ENCODE data around the gene SPTAN1.
"Not testable (repeated sequence)": the region's sequence is repeated elsewhere in the genome, so short reads cannot be mapped to it uniquely, and the experiment has no call there.

SPTAN1 gene

DNA sequence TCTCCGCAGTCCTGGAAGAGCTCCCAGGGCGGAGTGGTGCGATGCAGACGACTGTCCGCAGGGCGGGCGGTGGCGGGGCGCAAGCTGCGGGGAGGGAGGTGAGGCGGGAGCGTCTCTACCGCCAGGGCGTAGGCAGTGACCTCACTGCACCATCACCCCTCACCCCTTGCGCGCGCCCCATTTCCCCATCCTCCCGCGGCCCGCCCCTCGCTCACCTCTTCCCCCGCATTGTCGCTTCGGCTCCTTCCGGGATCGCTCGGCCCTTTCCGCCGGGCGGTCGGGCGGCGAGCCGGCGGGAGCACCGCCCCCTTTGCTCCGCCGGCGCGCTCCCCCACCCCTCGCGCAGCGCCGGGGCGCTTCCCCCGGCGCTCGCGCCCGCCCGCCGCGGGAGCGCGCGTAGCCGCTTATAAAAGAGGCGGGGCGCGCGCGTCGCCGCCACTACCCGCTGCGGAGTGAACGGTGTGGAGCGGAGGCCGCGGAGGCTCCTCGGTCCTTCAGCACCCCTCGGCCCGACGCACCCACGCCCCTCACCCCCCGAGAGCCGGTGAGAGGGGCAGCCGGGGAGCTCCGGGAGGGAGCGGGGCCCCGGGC is at the start of gene SPTAN1:
TSS of gene SPTAN1 (plus strand) at position 435 of the 591 bp plus-strand sequence. CDS start 14,154 bp downstream, outside the sequence.
- DNase-seq (ENCODE audit: low spot score): peak; percentile 88

DNA sequence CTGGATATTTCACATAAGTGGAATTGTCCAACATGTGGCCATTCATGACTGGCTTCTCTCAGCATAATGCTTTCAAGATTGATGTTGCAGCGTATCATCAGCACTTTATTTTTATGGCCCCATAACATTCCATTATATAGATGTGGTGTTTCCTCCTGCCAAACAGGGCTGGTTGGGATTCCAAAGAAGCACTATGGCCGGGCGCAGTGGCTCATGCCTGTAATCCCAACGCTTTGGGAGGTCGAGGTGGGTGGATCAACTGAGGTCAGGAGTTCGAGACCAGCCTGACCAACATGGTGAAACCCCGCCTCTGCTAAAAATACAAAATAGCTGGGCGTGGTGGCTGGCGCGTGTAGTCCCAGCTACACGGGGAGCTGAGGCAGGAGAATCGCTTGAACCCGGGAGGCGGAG is 49.0 kb upstream of the SPTAN1 start:
- not testable (repeated sequence) for DNase-seq (ENCODE audit: low spot score)

DNA sequence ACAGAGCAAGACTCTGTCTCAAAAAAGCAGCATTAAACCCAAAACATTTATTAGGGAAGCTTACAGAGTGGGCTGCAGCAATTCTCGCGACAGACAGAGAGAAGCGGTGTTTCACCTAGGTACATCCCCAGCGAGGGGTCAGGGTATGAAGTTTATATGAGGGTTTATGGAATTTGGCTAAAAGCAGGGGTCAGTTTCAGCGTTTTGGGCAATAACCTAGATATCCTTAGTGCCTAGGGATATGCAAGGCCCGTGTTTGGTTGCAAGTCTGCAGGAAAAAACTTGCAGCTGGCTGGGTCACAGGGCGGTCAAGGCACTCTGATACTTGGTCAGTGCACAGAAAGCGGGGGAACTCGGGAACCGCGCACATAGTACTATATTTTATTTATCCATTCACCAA is 48.5 kb upstream of the SPTAN1 start:
- DNase-seq (ENCODE audit: low spot score): peak; percentile 21

DNA sequence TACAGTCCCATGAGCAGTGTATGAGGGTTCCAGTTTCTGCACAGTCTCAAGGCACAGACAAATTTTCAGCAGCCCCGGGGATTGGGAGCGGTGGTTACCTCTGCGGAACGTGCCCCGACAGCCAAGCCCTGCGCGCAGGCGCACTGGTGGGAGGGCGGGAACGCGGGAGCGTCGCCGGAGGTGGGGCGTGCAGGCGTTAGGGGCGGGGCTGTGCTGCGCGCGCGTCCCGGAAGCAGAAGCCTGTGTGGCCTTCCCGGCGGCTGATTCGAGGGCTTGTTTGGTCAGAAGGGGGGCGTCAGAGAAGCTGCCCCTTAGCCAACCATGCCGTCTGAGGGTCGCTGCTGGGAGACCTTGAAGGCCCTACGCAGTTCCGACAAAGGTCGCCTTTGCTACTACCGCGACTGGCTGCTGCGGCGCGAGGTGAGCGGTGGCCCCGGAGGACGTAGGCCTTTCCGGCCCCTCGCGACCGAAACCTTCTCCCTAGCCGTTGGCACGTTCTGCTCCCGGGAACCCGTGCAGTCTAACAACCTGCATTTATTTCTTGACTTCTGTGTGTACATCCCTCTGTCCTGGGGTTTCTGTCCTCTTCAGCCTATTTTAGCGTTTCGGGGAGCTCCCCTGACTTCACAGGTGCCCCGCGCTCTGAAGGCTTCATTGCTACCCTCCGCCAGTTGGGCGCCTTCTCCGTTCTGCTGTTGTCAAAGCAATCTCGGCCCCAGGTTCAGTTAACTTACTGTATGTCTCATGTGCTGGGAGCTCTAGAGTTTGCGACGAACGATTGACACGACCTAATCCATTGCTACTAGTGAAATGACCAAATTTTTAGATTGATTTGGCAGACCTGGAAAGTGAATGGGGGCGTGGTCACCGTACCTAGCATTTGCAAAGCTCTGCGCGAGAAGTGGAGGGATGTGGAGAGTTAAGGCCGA is 47.6 kb upstream of the SPTAN1 start, which contains the start of gene GLE1:
TSS of gene GLE1 (plus strand) at position 235 of the 929 bp plus-strand sequence. CDS start at position 322, 87 bp downstream.
- DNase-seq (ENCODE audit: low spot score): peak; percentile 88

DNA sequence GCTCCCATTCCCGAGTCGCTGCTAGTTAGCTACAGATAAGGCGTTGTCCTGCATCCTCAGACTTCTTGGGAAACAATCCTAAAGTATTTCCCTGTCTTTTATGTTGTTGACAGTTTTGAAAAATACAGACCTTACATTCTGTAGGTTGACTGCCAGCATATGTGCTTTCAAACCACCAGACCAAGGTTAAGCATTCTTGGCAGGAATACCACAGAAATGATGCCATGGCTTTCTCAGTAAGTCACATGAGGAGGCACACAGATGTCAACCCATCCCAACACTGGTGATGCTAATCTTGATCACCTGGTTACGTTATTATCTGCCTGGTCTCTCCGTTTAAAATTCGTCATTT is 47.0 kb upstream of the SPTAN1 start:
- peak; percentile 24 for DNase-seq (ENCODE audit: low spot score)

DNA sequence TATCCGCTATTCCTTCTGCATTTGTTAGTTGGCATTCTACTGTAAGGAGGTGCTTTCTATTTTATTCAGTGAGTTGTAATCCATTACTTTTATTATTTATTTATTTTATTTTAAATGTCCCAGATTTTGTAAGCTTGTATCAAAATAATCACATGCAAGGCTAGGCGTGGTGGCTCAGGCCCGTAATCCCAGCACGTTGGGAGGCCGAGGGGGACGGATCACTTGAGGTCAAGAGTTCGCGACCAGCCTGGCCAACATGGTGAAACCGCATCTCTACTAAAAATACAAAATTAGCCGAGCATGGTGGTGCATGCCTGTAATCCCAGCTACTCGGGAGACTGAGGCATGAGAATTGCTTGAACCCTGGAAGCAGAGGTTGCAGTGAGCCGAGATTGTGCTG is 46.5 kb upstream of the SPTAN1 start:
- DNase-seq (ENCODE audit: low spot score): not testable (repeated sequence)

DNA sequence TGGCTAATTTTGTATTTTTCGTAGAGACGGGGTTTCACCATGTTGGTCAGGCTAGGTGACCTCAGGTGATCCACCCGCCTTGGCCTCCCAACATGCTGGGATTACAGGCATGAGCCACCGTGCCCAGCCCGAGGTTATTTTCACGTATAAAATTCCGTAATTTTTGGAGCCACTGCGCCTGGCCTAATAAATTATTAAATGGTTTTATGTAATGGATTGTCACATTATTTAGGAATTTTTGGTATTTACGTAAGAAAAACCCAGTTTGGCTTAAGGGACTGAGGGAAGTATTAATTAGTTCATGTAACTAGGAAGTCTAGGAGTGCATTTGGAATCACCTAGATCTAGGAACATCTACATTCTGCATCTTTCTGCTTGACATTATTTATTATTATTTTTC is 39.6 kb upstream of the SPTAN1 start:
- DNase-seq (ENCODE audit: low spot score): no peak

DNA sequence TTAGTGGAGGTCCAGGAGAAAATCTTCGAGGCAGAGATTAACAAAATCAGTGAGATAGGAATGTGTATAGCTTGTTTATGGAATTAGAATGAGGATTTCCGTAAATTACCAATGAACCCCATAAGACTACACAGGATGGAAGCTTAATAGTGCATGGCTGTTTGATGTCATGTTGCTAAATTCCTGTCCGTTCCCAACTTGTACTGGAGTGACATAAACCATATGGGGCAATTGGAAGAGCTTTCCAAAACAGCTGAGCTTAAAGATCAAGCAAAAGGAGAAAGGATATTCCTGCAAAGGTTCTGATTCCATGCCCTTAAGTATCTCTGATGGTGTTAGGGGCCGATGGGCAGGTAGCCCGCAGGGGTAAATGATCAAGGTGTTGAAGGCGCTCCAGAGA is 30.4 kb upstream of the SPTAN1 start:
- DNase-seq (ENCODE audit: low spot score): no peak

DNA sequence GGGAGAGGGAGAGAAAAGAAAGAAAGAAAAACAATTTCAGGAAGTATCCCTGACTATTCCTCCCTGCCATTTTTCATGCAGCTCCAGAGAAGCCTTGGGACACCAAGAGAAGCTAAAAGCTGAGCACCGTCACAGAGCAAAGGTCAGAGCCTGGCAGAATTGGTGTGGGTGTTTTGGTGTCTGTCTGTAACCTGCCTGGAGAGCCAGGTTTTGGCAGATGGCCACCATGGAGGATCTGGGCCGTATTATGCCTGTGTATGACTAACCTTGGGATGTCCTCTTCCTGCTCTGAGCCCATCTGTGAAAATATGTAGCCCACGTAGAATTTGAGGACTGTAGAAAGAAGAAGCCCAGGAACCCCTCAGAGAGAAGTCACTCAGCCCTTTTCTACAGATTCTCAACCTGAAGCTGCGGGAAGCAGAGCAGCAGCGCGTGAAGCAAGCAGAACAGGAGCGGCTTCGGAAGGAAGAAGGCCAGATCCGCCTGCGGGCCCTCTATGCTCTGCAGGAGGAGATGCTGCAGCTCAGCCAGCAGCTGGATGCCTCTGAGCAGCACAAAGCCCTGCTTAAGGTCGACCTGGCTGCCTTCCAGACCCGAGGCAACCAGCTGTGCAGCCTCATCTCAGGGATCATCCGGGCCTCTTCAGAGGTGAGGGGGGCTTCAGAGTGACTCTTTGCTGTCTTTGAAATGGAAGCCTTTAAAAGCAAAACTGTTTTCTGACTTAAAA is 29.0 kb upstream of the SPTAN1 start:
- peak; percentile 42 for DNase-seq (ENCODE audit: low spot score)

DNA sequence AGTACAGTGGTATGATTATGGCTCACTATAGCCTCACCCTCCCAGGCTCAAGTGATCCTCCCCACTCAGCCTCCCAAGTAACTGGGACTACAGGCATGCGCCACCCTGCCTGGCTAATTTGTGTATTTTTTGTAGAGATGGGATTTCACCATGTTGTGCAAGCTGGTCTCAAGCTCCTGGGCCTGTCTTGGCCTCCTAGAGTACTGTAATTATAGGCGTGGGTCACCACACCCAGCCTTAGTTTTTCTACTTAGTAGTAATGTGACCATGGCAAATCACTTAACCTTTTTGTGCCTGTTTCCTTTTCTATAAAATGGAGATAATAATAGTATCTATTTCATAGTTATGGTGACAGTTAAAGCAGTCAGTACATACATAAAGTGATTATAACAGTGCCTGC is 25.7 kb upstream of the SPTAN1 start:
- DNase-seq (ENCODE audit: low spot score): no peak

DNA sequence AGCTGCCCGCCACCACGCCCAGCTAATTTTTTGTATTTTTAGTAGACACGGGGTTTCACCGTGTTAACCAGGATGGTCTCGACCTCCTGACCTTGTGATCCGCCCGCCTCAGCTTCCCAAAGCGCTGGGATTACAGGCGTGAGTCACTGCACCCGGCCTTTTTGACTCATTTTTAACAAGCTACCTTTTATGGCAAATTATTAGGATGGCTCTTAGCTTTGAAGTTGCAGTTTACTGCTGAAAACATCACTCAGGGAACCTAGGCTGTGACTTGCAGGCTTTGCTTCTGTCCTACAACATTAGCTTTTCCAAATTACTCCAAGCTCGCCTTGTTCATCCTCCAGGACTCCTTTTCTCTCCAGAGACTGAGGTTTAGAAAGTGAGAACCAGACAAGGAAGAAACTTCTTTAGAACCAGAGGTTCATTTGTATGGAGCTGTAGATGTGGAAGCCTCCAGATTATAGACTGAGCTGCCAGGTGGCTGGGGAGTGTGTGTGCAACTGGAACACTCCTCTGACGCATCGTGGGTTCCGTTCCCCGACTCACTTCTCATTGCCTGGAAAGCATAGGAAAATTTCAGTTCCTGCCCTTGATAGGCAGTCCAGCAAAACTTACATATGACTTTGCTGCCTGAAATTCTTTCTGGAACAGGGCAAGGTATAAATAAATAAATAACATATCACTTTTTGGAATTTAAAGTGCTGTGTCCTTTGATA is 23.8 kb upstream of the SPTAN1 start:
- DNase-seq (ENCODE audit: low spot score): peak; percentile 18

DNA sequence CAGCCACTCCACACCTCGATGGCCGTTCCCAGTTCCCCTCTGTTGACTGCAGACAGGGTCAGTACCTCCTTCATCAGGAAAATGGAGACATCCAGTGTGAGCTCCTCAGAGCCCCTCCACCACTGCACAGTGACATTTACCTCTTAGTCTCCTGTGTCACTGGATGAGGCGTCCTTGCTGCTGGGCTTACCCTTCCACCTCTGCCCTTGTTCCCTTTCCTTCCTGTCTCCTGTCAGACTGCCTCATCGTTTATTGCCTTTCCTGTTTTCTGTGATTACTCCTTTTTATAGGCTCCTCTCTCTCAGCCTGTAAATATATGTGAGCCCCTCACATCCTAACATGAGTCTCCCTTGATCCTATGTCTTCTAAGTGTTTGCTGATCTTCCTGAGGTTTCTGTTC is 23.2 kb upstream of the SPTAN1 start:
- peak; percentile 48 for DNase-seq (ENCODE audit: low spot score)

DNA sequence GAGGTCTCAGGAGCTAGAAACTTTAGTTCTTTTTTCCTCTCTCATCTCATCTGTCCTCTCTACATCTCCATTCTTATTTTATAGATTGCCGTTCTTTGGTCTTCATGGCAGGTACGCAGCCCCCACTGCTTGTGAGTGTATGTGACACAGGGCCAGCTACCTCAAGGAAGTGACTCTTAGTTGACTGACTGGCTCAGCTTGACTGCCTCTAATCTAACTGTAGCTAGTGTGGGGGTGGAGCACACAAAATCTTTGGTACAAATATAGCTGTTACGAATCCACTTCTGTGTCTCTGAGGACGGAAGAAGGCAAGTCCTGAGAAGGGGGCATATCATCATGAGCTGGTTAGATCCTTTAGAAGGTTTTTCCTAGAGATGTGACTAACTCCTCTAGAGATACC is 19.8 kb upstream of the SPTAN1 start:
- DNase-seq (ENCODE audit: low spot score): no peak

DNA sequence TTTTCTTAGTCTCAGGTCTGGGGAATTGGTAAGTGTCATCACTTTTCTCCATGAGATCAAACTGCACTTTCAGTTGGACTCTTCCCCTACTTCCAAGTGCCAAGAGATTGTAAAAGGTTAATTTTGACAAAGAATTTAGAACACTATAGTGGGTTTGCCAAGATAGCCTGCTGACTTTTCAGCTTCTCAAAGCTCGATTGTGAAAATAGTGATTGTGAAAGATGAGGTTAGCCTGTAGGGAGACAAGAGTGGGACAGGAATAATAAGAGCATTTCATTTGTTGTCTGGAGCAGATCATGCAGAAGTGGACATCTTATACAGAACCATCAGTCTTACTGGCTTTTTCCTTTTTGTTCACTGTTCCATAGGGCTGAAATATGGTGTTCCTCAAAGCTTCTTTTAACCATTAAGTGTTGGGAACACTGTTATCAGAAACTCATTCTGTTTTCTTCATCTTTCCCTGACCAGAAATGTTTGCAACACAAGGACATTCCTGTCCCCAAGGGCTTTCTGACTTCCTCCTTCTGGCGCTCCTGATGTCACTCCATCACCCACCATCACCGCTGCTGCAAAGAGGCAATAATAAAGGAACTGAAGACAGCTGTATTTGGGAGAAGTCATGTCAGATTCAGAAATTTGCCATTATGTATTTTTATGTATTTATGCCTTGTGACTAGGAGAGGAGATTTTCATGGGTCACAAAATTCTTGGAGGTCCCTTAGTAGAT is 11.6 kb upstream of the SPTAN1 start:
- DNase-seq (ENCODE audit: low spot score): no peak

DNA sequence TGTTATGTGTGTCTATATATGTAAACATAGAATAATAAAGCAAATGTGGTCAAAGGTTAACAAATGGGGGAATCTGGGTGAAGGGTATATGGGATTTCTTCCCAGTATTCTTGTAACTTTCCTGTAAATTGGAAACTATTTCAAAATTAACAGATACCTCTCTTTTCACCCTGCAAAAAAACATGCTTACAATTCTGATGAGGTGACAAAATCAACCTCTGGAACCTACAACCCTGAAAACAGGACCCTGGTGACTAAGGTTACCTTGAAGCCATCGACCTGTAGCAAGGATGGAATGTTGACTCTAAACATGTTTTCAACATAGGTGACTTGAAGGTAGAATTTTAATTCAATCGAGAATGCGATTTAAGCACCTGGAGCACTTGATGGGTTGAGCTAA is 5.9 kb upstream of the SPTAN1 start:
- no peak for DNase-seq (ENCODE audit: low spot score)

DNA sequence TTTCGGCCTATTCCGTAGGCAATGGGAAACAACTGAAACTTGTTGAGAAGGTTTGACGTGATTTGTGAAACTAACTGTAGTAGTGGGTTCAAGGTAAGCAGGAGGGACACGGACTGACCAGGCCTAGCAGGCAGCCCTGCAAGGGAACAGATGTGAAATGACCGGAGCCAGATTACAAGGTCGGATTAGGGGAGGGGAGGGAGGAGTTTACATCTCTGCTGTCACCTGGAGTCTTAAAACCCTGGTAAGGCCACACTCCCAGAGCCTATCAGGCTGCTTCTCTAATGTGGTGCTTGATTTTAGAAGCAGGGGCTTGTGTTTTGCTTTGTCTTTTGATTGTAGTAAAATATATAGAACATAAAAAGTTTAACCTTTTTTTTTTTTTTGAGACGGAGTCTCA is 3.5 kb upstream of the SPTAN1 start:
- no peak for DNase-seq (ENCODE audit: low spot score)

DNA sequence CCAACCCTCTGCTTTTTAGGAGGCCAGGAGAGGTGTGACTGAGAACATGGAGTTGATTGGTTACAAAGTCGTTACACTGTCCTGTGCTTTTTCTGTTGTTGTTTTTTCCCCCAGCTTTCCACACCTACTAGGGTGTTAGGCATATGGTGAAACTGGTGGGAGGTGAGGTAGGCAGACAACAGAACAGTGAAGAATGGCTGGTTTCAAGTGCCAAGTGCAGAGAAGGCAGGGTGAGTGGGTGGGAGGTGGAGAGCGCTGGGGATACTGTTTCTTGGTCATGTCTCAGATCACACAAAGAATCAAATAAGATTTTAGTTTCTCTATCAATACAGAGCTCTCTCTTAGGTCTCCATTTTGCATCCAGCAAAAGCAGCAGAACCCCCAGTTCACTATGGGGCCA is 2.2 kb upstream of the SPTAN1 start:
- no peak for DNase-seq (ENCODE audit: low spot score)

DNA sequence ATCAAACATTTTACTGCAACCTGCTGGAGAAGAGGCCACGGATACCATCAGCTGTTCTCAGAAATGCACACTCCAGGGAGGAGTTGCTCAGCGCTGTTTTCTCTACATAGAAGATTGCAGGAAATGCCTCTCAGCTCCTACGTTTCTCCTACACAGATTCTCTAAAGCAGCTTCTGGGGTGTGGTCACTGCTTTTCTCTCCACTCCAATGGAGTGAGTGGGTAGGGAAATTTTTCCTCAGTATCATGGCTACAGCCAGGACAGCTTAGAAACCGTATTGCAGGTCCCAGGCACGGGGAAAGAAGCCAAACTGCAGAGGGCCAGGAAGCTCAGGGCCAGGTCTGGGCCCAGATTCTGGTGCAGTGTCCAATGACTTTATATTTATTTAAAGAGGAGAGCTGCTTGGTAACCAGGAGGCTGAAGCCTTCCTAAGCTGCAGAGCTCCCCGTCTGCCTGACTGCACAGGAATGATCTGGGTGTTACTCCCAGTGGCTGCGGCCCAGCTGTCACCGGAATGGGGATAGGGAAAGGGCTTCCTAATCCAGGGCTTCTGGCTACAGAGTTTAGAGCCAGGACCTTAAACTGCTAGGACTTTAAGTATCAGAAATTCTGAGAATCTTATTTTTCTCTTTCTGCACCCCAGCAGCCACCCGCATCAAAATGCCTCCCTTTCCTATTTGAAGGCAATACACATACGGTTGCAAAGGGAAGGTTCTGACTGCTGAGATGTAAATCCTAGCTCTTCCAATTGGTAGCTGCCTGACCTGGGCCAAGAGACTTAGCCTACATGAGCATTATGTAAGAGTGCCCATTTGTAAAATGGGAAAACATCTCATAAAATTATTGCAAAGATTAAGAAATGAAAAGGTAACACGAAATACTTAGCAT is 1.4 kb upstream of the SPTAN1 start:
- no peak for DNase-seq (ENCODE audit: low spot score)

DNA sequence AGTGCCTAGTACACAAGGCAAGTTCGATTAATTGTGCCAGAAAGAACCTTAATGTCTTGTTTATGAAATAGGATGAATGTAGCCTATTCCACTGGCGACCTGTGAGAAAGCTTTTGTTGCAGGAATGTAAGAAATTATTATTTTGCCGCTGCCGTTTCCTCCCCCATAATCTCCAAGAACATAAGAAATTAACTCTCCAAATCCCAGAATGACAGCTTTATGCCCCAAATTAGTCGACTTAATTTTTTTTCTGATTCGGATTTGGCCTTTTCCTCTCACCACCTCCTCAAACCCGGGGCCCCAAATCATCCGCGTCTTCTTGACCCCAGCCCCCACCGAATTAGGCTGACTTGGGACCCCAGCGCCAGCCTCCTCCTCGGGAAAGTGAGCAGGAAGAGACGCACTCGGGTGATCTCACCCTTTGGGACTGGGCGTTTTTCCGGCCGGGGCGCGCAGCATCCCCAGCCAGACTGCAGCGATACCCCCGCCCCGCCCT is 682 bp upstream of the SPTAN1 start:
- DNase-seq (ENCODE audit: low spot score): no peak

DNA sequence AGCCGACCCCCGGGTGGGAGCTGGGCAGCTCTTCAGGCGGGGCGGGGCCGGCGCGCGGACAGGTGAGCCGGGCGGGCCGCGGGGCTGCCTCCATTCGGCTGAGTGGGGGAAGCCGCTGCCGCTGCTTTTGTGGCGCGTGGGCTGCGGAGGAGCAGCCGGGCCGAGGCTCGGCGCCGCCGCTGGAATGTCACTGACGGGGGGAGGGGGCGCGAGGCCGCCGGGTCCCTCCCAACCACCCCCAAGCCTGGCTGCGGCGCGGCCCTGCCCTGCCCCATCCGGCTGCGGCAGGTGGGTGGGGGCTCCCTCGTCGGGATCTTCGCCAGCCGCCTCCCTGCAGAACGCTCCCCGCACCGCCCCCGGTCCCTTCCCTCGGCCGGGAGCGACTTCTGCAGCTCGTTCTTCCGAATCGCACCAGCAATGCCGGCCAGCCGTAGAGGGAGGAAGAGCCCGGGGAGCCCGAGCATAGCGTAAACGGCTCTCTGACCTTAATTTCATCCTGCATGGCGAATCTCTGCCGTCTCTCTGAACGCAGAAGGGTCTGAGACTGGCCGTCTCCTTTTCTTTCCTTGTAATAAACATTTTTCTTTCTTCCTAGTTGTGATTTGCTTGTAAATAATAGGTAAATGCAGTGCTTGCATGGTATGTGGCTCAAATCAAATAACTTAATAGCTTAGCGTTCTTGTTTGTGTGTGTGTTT is 505 bp downstream of the SPTAN1 start:
- no peak for DNase-seq (ENCODE audit: low spot score)
